Loucy (cell line): ENCODE data around the gene KRTAP19-6.

Source experiments
- H2AFZ ChIP-seq: fragments of 200-600 bp; sonication (generic); 2 replicates; pipeline ENCODE4 v1.6.0; 2016; ENCODE audit warnings: antibody characterized with exemption, mild to moderate bottlenecking, low read length, moderate library complexity
- H3F3A ChIP-seq: fragments of 200-600 bp; 2 replicates; pipeline ENCODE4 v1.6.0; 2016; ENCODE audit warnings: antibody characterized with exemption, low read depth, mild to moderate bottlenecking
- H3K27me3 ChIP-seq: fragments of 200-600 bp; sonication (generic); 2 replicates; pipeline ENCODE4 v1.6.1; 2014; ENCODE audit warnings: low read length, mild to moderate bottlenecking; ENCODE audit not compliant: insufficient read depth, poor library complexity, severe bottlenecking
- H3K36me3 ChIP-seq: fragments of 200-600 bp; sonication (generic); 2 replicates; pipeline ENCODE4 v1.6.1; 2016; ENCODE audit warnings: low read length; ENCODE audit not compliant: insufficient read depth
- H3K4me1 ChIP-seq: fragments of 200-600 bp; sonication (generic); 2 replicates; pipeline ENCODE4 v1.5.1; 2014; ENCODE audit warnings: low read length, mild to moderate bottlenecking; ENCODE audit not compliant: insufficient read depth, poor library complexity, severe bottlenecking
- H3K4me2 ChIP-seq: fragments of 200-600 bp; sonication (generic); 2 replicates; pipeline ENCODE4 v1.6.0; 2014; ENCODE audit warnings: antibody characterized with exemption, low read length, low read depth, mild to moderate bottlenecking; ENCODE audit not compliant: poor library complexity, severe bottlenecking
- H3K4me3 ChIP-seq: fragments of 200-600 bp; sonication (generic); 2 replicates; pipeline ENCODE4 v1.5.1; 2014; ENCODE audit warnings: low read length, mild to moderate bottlenecking, mixed read lengths; ENCODE audit not compliant: poor library complexity, severe bottlenecking
- H3K79me2 ChIP-seq: fragments of 200-600 bp; sonication (generic); 2 replicates; pipeline ENCODE4 v1.6.1; 2014; ENCODE audit warnings: low read length; ENCODE audit not compliant: insufficient read depth
- H3K9ac ChIP-seq: fragments of 200-600 bp; sonication (generic); 2 replicates; pipeline ENCODE4 v1.6.0; 2014; ENCODE audit warnings: mild to moderate bottlenecking, low read depth, low read length, moderate library complexity; ENCODE audit not compliant: poor library complexity, severe bottlenecking
- H3K9me2 ChIP-seq: fragments of 200-600 bp; sonication (generic); replicated peaks from 2 replicates; pipeline ENCODE4 v1.6.1; 2016; ENCODE audit warnings: low read depth, low read length, mixed read lengths
- H3K9me3 ChIP-seq: fragments of 200-600 bp; sonication (generic); 2 replicates; pipeline ENCODE4 v1.6.1; 2014; ENCODE audit warnings: mild to moderate bottlenecking, antibody characterized with exemption, low read length, low read depth; ENCODE audit not compliant: insufficient read depth
- H4K20me1 ChIP-seq: fragments of 200-600 bp; sonication (generic); 2 replicates; pipeline ENCODE4 v1.6.0; 2014; ENCODE audit warnings: antibody characterized with exemption, low read length, mild to moderate bottlenecking; ENCODE audit not compliant: insufficient read depth, poor library complexity, severe bottlenecking
- CTCF ChIP-seq: fragments of 200-600 bp; sonication (generic); conservative IDR thresholded peaks from 2 replicates; pipeline ENCODE4 v1.5.1; 2014; ENCODE audit warnings: mild to moderate bottlenecking, antibody characterized with exemption, low read length
- EZH2phosphoT487 ChIP-seq: fragments of 200-600 bp; IDR thresholded peaks from 2 replicates; pipeline ENCODE4 v1.6.1; 2018; ENCODE audit warnings: antibody characterized with exemption, mild to moderate bottlenecking, moderate library complexity, borderline replicate concordance

KRTAP19-6 gene

GRCh38 chr21:30552782-30553181 lies 11.1 kb upstream of the KRTAP19-6 start:
- Histone ChIP-seq H3K9me3 (no peaks in the 10 kb centered on the region), H3K4me3 (no peak overlapping the region), H3K4me2 (no peak overlapping the region), H3K9ac (no peak overlapping the region), H3K4me1 (no peaks in the 10 kb centered on the region), H3K79me2 (no peaks in the 10 kb centered on the region), H3F3A (no peaks in the 10 kb centered on the region), H3K9me2 (no peaks in the 10 kb centered on the region), H3K27me3 (no peaks in the 10 kb centered on the region), H2AFZ (no peak overlapping the region), H4K20me1 (no peaks in the 10 kb centered on the region), H3K36me3 (no peaks in the 10 kb centered on the region)
- TF ChIP-seq EZH2phosphoT487: no peak
- TF ChIP-seq CTCF: no peak

- no peaks in the 10 kb centered on the region for H3K36me3 ChIP-seq
- H3K9me2 ChIP-seq: no peaks in the 10 kb centered on the region
- H3F3A ChIP-seq: no peaks in the 10 kb centered on the region
- H3K4me3 ChIP-seq: no peak overlapping the region
- no peak overlapping the region for H3K4me2 ChIP-seq
- H3K79me2 ChIP-seq: no peaks in the 10 kb centered on the region
- TF ChIP-seq CTCF (no peak), EZH2phosphoT487 (no peak)
- H3K4me1 ChIP-seq: no peaks in the 10 kb centered on the region
- H3K9me3 ChIP-seq: no peaks in the 10 kb centered on the region
- no peak overlapping the region for H3K9ac ChIP-seq
- no peak overlapping the region for H2AFZ ChIP-seq
- no peaks in the 10 kb centered on the region for H3K27me3 ChIP-seq
- H4K20me1 ChIP-seq: no peaks in the 10 kb centered on the region
Measured at GRCh38 chr21:30518876-30519275, 22.8 kb downstream of the KRTAP19-6 start.

GRCh38 chr21:30515681-30516080 lies 26.0 kb downstream of the KRTAP19-6 start:
- no peaks in the 10 kb centered on the region for H3K4me1 ChIP-seq
- no peaks in the 10 kb centered on the region for H3K9me2 ChIP-seq
- no peaks in the 10 kb centered on the region for H3K36me3 ChIP-seq
- no peak overlapping the region for H2AFZ ChIP-seq
- H3F3A ChIP-seq: no peaks in the 10 kb centered on the region
- H3K9ac ChIP-seq: no peak overlapping the region
- TF ChIP-seq EZH2phosphoT487 (no peak), CTCF (no peak)
- no peak overlapping the region for H3K4me3 ChIP-seq
- no peaks in the 10 kb centered on the region for H3K79me2 ChIP-seq
- no peaks in the 10 kb centered on the region for H3K9me3 ChIP-seq
- H4K20me1 ChIP-seq: no peaks in the 10 kb centered on the region
- no peaks in the 10 kb centered on the region for H3K27me3 ChIP-seq
- H3K4me2 ChIP-seq: no peak overlapping the region
